OCI-LY3 (cell line): ENCODE data around the gene PPP1R12B.
A peak's percentile ranks its signal among the peaks of the same experiment; 100 is the strongest.

Experiments used
- H2AFZ ChIP-seq: fragments of 200-600, 300-600 bp; shearing (Covaris generic); 2 replicates; pipeline ENCODE4 v1.6.0; 2014; ENCODE audit warnings: antibody characterized with exemption, low read depth, low read length
- H3K27ac ChIP-seq: fragments of 200-600, 300-600 bp; sonication (generic); 2 replicates; pipeline ENCODE4 v1.5.1; 2014; ENCODE audit warnings: mild to moderate bottlenecking, low read length, moderate library complexity, mixed read lengths
- H3K27me3 ChIP-seq: fragments of 200-600, 300-600 bp; sonication (generic); 2 replicates; pipeline ENCODE4 v1.6.1; 2014; ENCODE audit warnings: low read depth, low read length, mixed read lengths
- H3K36me3 ChIP-seq: fragments of 200-600, 300-600 bp; sonication (generic); replicated peaks from 2 replicates; pipeline ENCODE3; 2014; ENCODE audit warnings: low read depth, low read length, mixed read lengths
- H3K4me1 ChIP-seq: fragments of 300-600, 200-600 bp; sonication (generic); 2 replicates; pipeline ENCODE4 v1.6.1; 2014; ENCODE audit warnings: low read length, mixed read lengths
- H3K4me2 ChIP-seq: fragments of 200-600, 300-600 bp; sonication (generic); 2 replicates; pipeline ENCODE4 v1.6.1; 2014; ENCODE audit warnings: low read length, mixed read lengths
- H3K4me3 ChIP-seq: fragments of 300-600, 200-600 bp; sonication (generic); 2 replicates; pipeline ENCODE4 v1.5.1; 2014; ENCODE audit warnings: antibody characterized with exemption, mild to moderate bottlenecking, low read length, moderate library complexity
- H3K79me2 ChIP-seq: fragments of 300-600, 200-600 bp; shearing (Covaris generic); 2 replicates; pipeline ENCODE4 v1.6.1; 2014; ENCODE audit warnings: mild to moderate bottlenecking, low read length, mixed read lengths
- H3K9ac ChIP-seq: fragments of 300-600, 200-600 bp; shearing (Covaris generic); 2 replicates; pipeline ENCODE4 v1.6.0; 2014; ENCODE audit warnings: mild to moderate bottlenecking, low read length, moderate library complexity
- H3K9me3 ChIP-seq: fragments of 200-600, 300-600 bp; shearing (Covaris generic); 2 replicates; pipeline ENCODE4 v1.6.1; 2014; ENCODE audit warnings: low read length, mixed read lengths; ENCODE audit not compliant: insufficient read depth
- H4K20me1 ChIP-seq: fragments of 200-600, 300-600 bp; sonication (generic); 2 replicates; pipeline ENCODE4 v1.6.1; 2016; ENCODE audit warnings: low read length, mixed read lengths; ENCODE audit not compliant: insufficient read depth
- CTCF ChIP-seq: fragments of 200-600, 300-600 bp; sonication (generic); IDR thresholded peaks from 2 replicates; pipeline ENCODE4 v1.5.1; 2014; ENCODE audit warnings: antibody characterized with exemption, low read length, low read depth
- EZH2phosphoT487 ChIP-seq: fragments of 200-600 bp; shearing (Covaris generic); IDR thresholded peaks from 2 replicates; pipeline ENCODE4 v1.6.1; 2018; ENCODE audit warnings: antibody characterized with exemption, mixed run types, low read depth

The PPP1R12B gene

GRCh38 chr1:202311875-202312635, 36.4 kb upstream of the PPP1R12B start:
- TF ChIP-seq CTCF (no peak), EZH2phosphoT487 (no peak)
- Histone ChIP-seq H2AFZ (peak overlapping the region; percentile 4; the same call in 1 of the 2 replicates), H4K20me1 (no peaks in the 10 kb centered on the region), H3K9me3 (no peaks in the 10 kb centered on the region), H3K36me3 (no peaks in the 10 kb centered on the region), H3K27ac (no peak overlapping the region), H3K4me2 (0 out of 2 replicates have a peak overlapping the region, but pooled peaks have one; percentile 1), H3K27me3 (peaks cover 20% of the 10 kb centered on the region), H3K4me1 (no peaks in the 10 kb centered on the region), H3K4me3 (no peak overlapping the region), H3K9ac (no peak overlapping the region), H3K79me2 (no peaks in the 10 kb centered on the region)

- TF ChIP-seq CTCF: peak; percentile 98
- no peak for TF ChIP-seq EZH2phosphoT487
- no peak overlapping the region for H3K27ac ChIP-seq
These were observed 32.8 kb upstream of the PPP1R12B start for GRCh38 chr1:202315576-202316168.

GRCh38 chr1:202316186-202316585, 32.3 kb upstream of the PPP1R12B start:
- Histone ChIP-seq H3K4me2 (no peak overlapping the region), H3K4me1 (no peaks in the 10 kb centered on the region), H3K27ac (no peak overlapping the region), H4K20me1 (no peaks in the 10 kb centered on the region), H3K9me3 (no peaks in the 10 kb centered on the region), H3K36me3 (no peaks in the 10 kb centered on the region), H3K9ac (no peak overlapping the region), H3K79me2 (no peaks in the 10 kb centered on the region), H3K4me3 (no peak overlapping the region), H2AFZ (no peak overlapping the region), H3K27me3 (peaks cover 20% of the 10 kb centered on the region)
- TF ChIP-seq EZH2phosphoT487 (no peak), CTCF (no peak)

More at GRCh38 chr1:202315576-202316168, 32.8 kb upstream of the PPP1R12B start:
- Histone ChIP-seq H3K36me3 (no peaks in the 10 kb centered on the region), H3K4me3 (no peak overlapping the region), H2AFZ (no peak overlapping the region), H3K4me1 (no peaks in the 10 kb centered on the region), H3K9me3 (no peaks in the 10 kb centered on the region), H3K9ac (no peak overlapping the region), H3K79me2 (no peaks in the 10 kb centered on the region), H3K27me3 (peaks cover 20% of the 10 kb centered on the region), H4K20me1 (no peaks in the 10 kb centered on the region), H3K4me2 (no peak overlapping the region)
